Upper lobe of left lung (tissue), 6 donors: Measurements from ENCODE around the gene MEF2A. TPM values are rescaled to one million over a fixed set of nuclear protein-coding genes. Genes with fewer than 3 reads are reported as not detected.

Experiments
- ATAC-seq, 2 donors: fragments of 200-7000 bp; cut with Tn5 transposase; one replicate each; pipeline ENCODE4 v1.9.1; 2022; ENCODE audit warnings: mild to moderate bottlenecking in 2 of 2, moderate library complexity in 2 of 2; ENCODE audit not compliant: low FRiP score in 2 of 2
- DNase-seq, 2 donors: peaks; one replicate each; pipeline ENCODE4 v3.0.0-alpha.2; 2019 to 2020
- H3K27ac ChIP-seq, 4 donors: fragments of 200-600 bp; sonication (generic); one replicate each; pipeline ENCODE4 v1.5.1; 2016 to 2019
- H3K27me3 ChIP-seq, 4 donors: fragments of 200-600 bp; sonication (generic); one replicate each; pipeline ENCODE4 v1.5.1; 2017 to 2019
- H3K36me3 ChIP-seq, 4 donors: fragments of 200-600 bp; sonication (generic); one replicate each; pipeline ENCODE4 v1.5.1; 2016 to 2019
- H3K4me1 ChIP-seq, 4 donors: fragments of 200-600 bp; sonication (generic); one replicate each; pipeline ENCODE4 v1.5.1; 2018 to 2019
- H3K4me3 ChIP-seq, 4 donors: fragments of 200-600 bp; sonication (generic); one replicate each; pipeline ENCODE4 v1.5.1; 2017 to 2019; ENCODE audit warnings: mild to moderate bottlenecking in 2 of 4, moderate library complexity in 1 of 4
- H3K9me3 ChIP-seq, 4 donors: fragments of 200-600 bp; sonication (generic); one replicate each; pipeline ENCODE4 v1.5.1; 2018 to 2019
- EP300 ChIP-seq, 4 donors: sonication (generic); formaldehyde crosslinking; IDR thresholded peaks; one replicate each; pipeline ENCODE4 v1.5.1; 2017; ENCODE audit warnings: antibody characterized with exemption in 4 of 4, control low read depth in 2 of 4
- POLR2A ChIP-seq, 4 donors: fragments of 450-650 bp; IDR thresholded peaks; one replicate each; pipeline ENCODE4 v1.5.1; 2016 to 2017; ENCODE audit warnings: antibody characterized with exemption in 4 of 4, mild to moderate bottlenecking in 2 of 4
- POLR2AphosphoS5 ChIP-seq, 2 donors: sonication (generic); formaldehyde crosslinking; IDR thresholded peaks; one replicate each; pipeline ENCODE4 v1.5.1; 2017; ENCODE audit warnings: antibody characterized with exemption in 2 of 2
- WGBS, 2 donors: methylation state at CpG; one replicate each; pipeline ENCODE4 v1.1.5; 2017 to 2018; 5-methylcytosine and 5-hydroxymethylcytosine counted together
- total RNA-seq, 6 donors: library from RNA; depleted of rRNA in 4 of 6; stranded (reverse); fragments of >200 nt in 4 of 6; gene quantifications; one replicate each; pipeline versions ENCODE4 v1.1.0 to v1.2.1, GENCODE V29; 2016 to 2021
- TF ChIP-seq, protein P1 (sequence below), 6 experiments: fragments of 450-650 bp in 4 of 6; fragments of 200-600 bp in 2 of 6; sonication (generic) in 2 of 6; IDR thresholded peaks; one replicate each; pipeline ENCODE4 v1.5.1; 2016 to 2019; ENCODE audit warnings: antibody characterized with exemption in 6 of 6
- donor health status: DM: no; HTN: no; CAD: no; lungs with moderate emphysema.
- donor health status: DM: no; HTN: yes; CAD: no; lungs with severe emphysema.

MEF2A gene
- total RNA-seq, 6 donors from 2014 or later = 54.9 to 89.1 (median 75.2) TPM

DNA sequence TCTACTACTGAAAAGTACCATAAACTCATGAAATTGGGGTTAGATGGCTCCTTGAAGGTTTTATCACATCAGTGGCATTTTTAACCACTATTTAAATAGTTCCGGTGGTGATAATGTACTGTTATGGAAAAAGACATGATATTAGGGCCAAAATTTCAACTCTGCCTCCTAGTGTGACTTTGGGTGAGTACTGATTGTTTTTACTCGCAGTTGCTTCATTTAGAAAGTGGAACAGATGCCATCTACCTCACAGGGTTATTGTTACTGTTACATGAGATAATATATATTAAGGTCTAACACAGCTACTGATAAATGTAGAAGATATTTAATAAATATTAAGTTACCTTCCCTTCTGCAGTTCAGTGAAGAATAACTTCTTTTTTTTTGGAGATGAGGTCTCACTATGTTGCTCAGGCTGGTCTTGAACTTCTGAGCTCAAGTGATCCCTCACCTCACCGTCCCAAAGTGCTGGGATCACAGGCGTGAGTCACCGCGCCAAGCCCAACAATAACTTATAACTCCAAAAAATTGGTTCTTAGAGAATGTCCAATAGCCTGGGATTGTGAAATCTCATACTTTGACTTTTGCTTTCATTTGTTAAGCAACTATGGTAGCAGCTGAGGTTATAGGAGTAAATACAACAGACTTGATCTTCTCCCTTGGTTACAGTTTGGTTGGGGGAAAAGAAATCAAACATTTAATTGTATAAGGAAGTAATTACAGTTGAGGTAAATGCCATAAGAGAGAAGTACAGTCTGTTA is 48.3 kb downstream of the MEF2A start:
- 69 to 72% methylated on average over 6 of the region's 6 CpGs for whole genome bisulfite sequencing, 2 donors
- Histone ChIP-seq H3K36me3 (no peaks in the 10 kb centered on the region), H3K27me3 (no peaks in the 10 kb centered on the region), H3K27ac (peak overlapping the region; percentile 74 to 81 (median 78)), H3K4me1 (peaks cover 50 to 65% (median 52%) of the 10 kb centered on the region in 4 donors), H3K9me3 (no peaks in the 10 kb centered on the region), H3K4me3 (no peak overlapping the region)
- TF ChIP-seq, protein P1, sequence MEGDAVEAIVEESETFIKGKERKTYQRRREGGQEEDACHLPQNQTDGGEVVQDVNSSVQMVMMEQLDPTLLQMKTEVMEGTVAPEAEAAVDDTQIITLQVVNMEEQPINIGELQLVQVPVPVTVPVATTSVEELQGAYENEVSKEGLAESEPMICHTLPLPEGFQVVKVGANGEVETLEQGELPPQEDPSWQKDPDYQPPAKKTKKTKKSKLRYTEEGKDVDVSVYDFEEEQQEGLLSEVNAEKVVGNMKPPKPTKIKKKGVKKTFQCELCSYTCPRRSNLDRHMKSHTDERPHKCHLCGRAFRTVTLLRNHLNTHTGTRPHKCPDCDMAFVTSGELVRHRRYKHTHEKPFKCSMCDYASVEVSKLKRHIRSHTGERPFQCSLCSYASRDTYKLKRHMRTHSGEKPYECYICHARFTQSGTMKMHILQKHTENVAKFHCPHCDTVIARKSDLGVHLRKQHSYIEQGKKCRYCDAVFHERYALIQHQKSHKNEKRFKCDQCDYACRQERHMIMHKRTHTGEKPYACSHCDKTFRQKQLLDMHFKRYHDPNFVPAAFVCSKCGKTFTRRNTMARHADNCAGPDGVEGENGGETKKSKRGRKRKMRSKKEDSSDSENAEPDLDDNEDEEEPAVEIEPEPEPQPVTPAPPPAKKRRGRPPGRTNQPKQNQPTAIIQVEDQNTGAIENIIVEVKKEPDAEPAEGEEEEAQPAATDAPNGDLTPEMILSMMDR (IDR thresholded peaks at IDR 0.05) = no peak
- no peak for TF ChIP-seq POLR2AphosphoS5 (IDR thresholded peaks at IDR 0.05)
- no peak for TF ChIP-seq EP300 (IDR thresholded peaks at IDR 0.05)
- TF ChIP-seq POLR2A (IDR thresholded peaks at IDR 0.05) = no peak
- ATAC-seq = peak; percentile 67 to 79
- DNase-seq = peak in 1 of 2 donors; percentile 65

DNA sequence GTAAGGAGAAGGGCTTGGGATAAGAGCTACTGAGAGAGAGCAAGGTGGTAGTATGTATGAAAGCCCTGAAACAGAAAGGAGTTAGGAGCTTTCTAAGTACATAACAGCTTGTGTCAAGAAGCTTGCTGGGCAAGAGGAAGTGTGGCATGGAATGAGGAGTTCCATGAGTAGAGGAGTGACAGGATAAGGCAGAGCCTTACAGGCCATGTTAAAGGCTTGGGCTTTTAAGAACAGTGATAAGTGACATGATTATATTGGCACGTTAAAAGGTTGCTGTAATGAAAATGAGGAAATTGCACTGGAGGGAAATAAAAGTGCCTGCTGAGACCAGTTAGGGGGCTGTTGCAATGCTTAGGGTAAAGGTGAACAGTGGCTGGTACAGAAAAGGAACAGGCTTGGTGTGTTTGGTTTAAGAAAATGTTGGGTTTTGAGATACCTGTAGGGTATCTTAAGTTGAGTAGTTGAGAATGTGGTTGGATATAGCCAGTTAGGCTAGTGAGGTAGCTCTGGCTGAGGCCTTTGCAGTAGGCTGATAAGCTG is 49.0 kb downstream of the MEF2A start:
- ATAC-seq = peak; percentile 63 to 88
- peaks cover 57 to 73% (median 60%) of the 10 kb centered on the region in 4 donors for H3K4me1 ChIP-seq
- no peak for TF ChIP-seq POLR2A (IDR thresholded peaks at IDR 0.05)
- TF ChIP-seq EP300 (IDR thresholded peaks at IDR 0.05) = no peak
- TF ChIP-seq POLR2AphosphoS5 (IDR thresholded peaks at IDR 0.05) = no peak
- TF ChIP-seq, protein P1 (IDR thresholded peaks at IDR 0.05) = no peak

DNA sequence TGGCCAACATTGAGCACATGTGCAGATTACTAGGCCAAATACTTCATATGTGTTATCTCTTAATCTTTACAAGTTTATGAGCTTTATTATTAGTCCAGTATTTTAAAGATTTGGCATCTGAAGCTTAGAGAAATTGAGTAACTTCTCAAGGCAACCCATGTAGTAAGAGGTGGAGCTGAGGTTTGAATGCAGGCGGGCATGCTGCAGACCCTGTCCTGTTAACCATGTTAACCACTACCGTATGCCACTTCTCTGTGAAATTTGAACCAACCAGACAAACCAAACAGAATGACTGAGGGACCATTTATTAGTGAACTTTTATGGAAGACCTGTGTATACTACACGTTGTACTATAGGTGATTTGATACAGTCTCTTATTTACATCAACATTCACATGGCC is 49.7 kb downstream of the MEF2A start:
- Histone ChIP-seq H3K4me1 (peaks cover 59 to 75% (median 65%) of the 10 kb centered on the region in 4 donors), H3K4me3 (no peak overlapping the region), H3K27me3 (no peaks in the 10 kb centered on the region), H3K36me3 (no peaks in the 10 kb centered on the region), H3K27ac (peak overlapping the region; percentile 74 to 81 (median 78)), H3K9me3 (no peaks in the 10 kb centered on the region)
- DNase-seq (no peak), ATAC-seq (no peak)
- TF ChIP-seq, protein P1 (IDR thresholded peaks at IDR 0.05) = no peak
- TF ChIP-seq EP300 (IDR thresholded peaks at IDR 0.05) = no peak
- no peak for TF ChIP-seq POLR2AphosphoS5 (IDR thresholded peaks at IDR 0.05)
- no peak for TF ChIP-seq POLR2A (IDR thresholded peaks at IDR 0.05)
- 87 to 89% methylated on average over 3 of the region's 3 CpGs for WGBS, 2 donors

More for the DNA sequence above, 49.0 kb downstream of the MEF2A start:
- Histone ChIP-seq H3K4me3 (no peak overlapping the region), H3K9me3 (no peaks in the 10 kb centered on the region), H3K27me3 (no peaks in the 10 kb centered on the region), H3K36me3 (no peaks in the 10 kb centered on the region), H3K27ac (peak overlapping the region; percentile 74 to 81 (median 78))
- 0 to 16% methylated on average over 1 of the region's 1 CpG for WGBS, 2 donors
- peak in 1 of 2 donors; percentile 46 for DNase-seq

DNA sequence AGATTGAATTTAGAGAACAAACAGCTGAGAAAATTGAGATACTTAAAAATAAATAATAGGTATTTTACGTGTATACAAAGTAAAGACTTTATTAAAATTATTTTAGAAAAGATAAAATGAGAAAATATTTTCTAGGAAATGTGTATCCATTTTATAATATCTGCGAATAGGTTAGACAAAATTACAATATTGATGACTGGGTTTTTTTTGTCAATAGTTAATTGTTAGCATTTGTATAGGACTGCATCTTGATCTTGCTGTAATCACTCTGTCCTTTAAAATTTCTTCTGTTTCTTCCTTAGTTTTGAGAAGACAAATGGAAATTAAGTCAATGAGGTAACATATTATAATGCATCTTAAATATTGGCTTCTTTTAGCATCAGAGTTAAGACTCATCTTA is 50.3 kb downstream of the MEF2A start:
- Histone ChIP-seq H3K4me3 (no peak overlapping the region), H3K27me3 (no peaks in the 10 kb centered on the region), H3K9me3 (no peaks in the 10 kb centered on the region), H3K4me1 (peaks cover 60 to 78% (median 69%) of the 10 kb centered on the region in 4 donors), H3K36me3 (no peaks in the 10 kb centered on the region), H3K27ac (no peak overlapping the region)
- 94 to 96% methylated on average over 2 of the region's 2 CpGs for WGBS, 2 donors
- ATAC-seq = no peak
- no peak for TF ChIP-seq POLR2AphosphoS5 (IDR thresholded peaks at IDR 0.05)
- TF ChIP-seq, protein P1 (IDR thresholded peaks at IDR 0.05) = no peak
- TF ChIP-seq POLR2A (IDR thresholded peaks at IDR 0.05) = no peak
- TF ChIP-seq EP300 (IDR thresholded peaks at IDR 0.05) = no peak
- DNase-seq = no peak
